Esophagus muscularis mucosa (tissue), 3 donors: Measurements from ENCODE around the gene ZBTB7C.
A peak's percentile ranks its signal among the peaks of the same experiment; 100 is the strongest.

Experiments used
- POLR2A ChIP-seq: fragments of 450-650 bp; IDR thresholded peaks from one replicate; pipeline ENCODE4 v1.6.1; 2017; ENCODE audit warnings: antibody characterized with exemption, moderate library complexity, mild to moderate bottlenecking, low read depth
- TF ChIP-seq, protein P1 (sequence below), 3 experiments: fragments of 200-600 bp in 2 of 3; fragments of 450-650 bp in 1 of 3; sonication (generic) in 2 of 3; IDR thresholded peaks; one replicate each; pipeline ENCODE4 v1.5.1; 2017 to 2019; ENCODE audit warnings: antibody characterized with exemption in 3 of 3, mild to moderate bottlenecking in 2 of 3, moderate library complexity in 1 of 3

DNA sequence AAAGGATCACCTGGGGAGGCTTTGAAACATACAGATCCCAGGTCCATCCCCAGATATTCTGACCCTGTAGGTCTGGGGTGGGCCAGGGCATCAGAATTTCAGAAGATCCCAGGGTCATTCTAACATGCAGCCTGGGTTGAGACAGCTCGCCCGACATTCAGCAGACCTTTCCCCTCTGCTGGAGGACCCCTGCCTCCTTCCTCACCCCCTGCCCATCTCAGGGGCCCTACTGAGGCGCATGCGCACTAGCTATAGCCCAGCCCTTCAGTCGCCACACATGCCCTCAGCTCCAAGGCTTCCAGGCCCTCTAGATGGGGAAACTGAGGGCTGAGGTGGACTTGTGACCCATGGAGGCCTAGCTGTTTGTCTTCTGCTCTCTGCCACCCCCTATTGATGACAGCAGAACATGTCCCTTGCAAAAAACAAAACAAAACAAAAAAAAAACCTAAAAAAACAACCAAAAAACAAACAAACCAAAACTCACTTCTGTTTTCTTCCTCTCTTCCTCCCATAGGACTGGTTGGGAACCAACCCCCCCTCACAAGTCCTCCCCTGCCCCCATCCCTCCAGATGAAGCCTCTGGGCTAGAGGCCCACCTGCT lies 91.3 kb downstream of the ZBTB7C start:
- TF ChIP-seq, protein P1, sequence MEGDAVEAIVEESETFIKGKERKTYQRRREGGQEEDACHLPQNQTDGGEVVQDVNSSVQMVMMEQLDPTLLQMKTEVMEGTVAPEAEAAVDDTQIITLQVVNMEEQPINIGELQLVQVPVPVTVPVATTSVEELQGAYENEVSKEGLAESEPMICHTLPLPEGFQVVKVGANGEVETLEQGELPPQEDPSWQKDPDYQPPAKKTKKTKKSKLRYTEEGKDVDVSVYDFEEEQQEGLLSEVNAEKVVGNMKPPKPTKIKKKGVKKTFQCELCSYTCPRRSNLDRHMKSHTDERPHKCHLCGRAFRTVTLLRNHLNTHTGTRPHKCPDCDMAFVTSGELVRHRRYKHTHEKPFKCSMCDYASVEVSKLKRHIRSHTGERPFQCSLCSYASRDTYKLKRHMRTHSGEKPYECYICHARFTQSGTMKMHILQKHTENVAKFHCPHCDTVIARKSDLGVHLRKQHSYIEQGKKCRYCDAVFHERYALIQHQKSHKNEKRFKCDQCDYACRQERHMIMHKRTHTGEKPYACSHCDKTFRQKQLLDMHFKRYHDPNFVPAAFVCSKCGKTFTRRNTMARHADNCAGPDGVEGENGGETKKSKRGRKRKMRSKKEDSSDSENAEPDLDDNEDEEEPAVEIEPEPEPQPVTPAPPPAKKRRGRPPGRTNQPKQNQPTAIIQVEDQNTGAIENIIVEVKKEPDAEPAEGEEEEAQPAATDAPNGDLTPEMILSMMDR (IDR thresholded peaks at IDR 0.05), result peak in 1 of 3 experiments; percentile 18
- TF ChIP-seq POLR2A, result no peak
